GM19035 (cell line): Measurements from ENCODE around the gene PREP.
"Not testable (repeated sequence)": the region's sequence is repeated elsewhere in the genome, so short reads cannot be mapped to it uniquely, and the experiment has no call there.

ENCODE experiments used
- ATAC-seq: cut with Tn5 transposase; IDR thresholded peaks from one replicate; pipeline ENCODE4 v1.9.1; 2021; ENCODE audit not compliant: unreplicated experiment

The PREP gene

GRCh38 chr6:105402939-105403935 is at the start of gene PREP:
Gene PREP (minus strand): TSS chr6:105403082. CDS start chr6:105402891, 191 bp downstream.
- ATAC-seq = peak; percentile 91

GRCh38 chr6:105452376-105452775 is 49.5 kb upstream of the PREP start:
- no peak for ATAC-seq

- ATAC-seq = no peak
Measured at GRCh38 chr6:105449756-105450390, 47.0 kb upstream of the PREP start.

- no peak for ATAC-seq
Measured at GRCh38 chr6:105445481-105445880, 42.6 kb upstream of the PREP start.

- ATAC-seq = no peak
Measured at GRCh38 chr6:105443941-105444340, 41.1 kb upstream of the PREP start.

- no peak for ATAC-seq
Measured at GRCh38 chr6:105442369-105442768, 39.5 kb upstream of the PREP start.

GRCh38 chr6:105437236-105437635 is 34.4 kb upstream of the PREP start:
- ATAC-seq = no peak

GRCh38 chr6:105433723-105434122 is 30.8 kb upstream of the PREP start:
- no peak for ATAC-seq

- no peak for ATAC-seq
Measured at GRCh38 chr6:105432797-105433196, 29.9 kb upstream of the PREP start.

GRCh38 chr6:105431226-105431625 is 28.3 kb upstream of the PREP start:
- ATAC-seq = no peak

GRCh38 chr6:105430685-105431084 is 27.8 kb upstream of the PREP start:
- ATAC-seq = no peak

GRCh38 chr6:105429676-105430075 is 26.8 kb upstream of the PREP start:
- no peak for ATAC-seq

- ATAC-seq = no peak
Measured at GRCh38 chr6:105428342-105428957, 25.6 kb upstream of the PREP start.

- ATAC-seq = no peak
Measured at GRCh38 chr6:105424175-105424783, 21.4 kb upstream of the PREP start.

GRCh38 chr6:105416971-105417370 is 14.1 kb upstream of the PREP start:
- not testable (repeated sequence) for ATAC-seq

- ATAC-seq = no peak
Measured at GRCh38 chr6:105409734-105410133, 6.9 kb upstream of the PREP start.

- peak; percentile 50 for ATAC-seq
Measured at GRCh38 chr6:105402090-105402938, 568 bp downstream of the PREP start.

GRCh38 chr6:105401247-105402089 is 1.4 kb downstream of the PREP start:
- ATAC-seq = no peak

GRCh38 chr6:105400501-105400900 is 2.4 kb downstream of the PREP start:
- ATAC-seq = no peak
